ENCODE data around the gene PRKCZ.

- TF ChIP-seq CTCF (IDR thresholded peaks at IDR 0.05) (no peak), EP300 (IDR thresholded peaks at IDR 0.05) (no peak), POLR2A (IDR thresholded peaks at IDR 0.05) (no peak)
Measured at GRCh38 chr1:2042830-2043773, 7.1 kb upstream of the PRKCZ start.
